HL-60 (cell line): ENCODE measurements around the gene RILPL2.
"Not testable (repeated sequence)": the region's sequence is repeated elsewhere in the genome, so short reads cannot be mapped to it uniquely, and the experiment has no call there.

ENCODE experiments used
- DNase-seq, 2 experiments: peaks; one replicate each; pipeline ENCODE4 v3.0.0-alpha.2; 2010 to 2020; ENCODE audit warnings: low read depth in 1 of 2, low spot score in 1 of 2
- H3K27ac ChIP-seq: fragments of 250-450 bp; sonication (Bioruptor Pico); replicated peaks from 2 replicates; pipeline ENCODE4 v1.5.1; 2020; ENCODE audit warnings: mild to moderate bottlenecking, moderate library complexity
- H3K27me3 ChIP-seq: fragments of 250-450 bp; sonication (Bioruptor Pico); 2 replicates; pipeline ENCODE4 v1.5.1; 2021; ENCODE audit warnings: mild to moderate bottlenecking, moderate library complexity; ENCODE audit not compliant: insufficient read depth, poor library complexity, severe bottlenecking
- H3K4me3 ChIP-seq: replicated peaks from 2 replicates; pipeline ENCODE4 v1.5.1; 2011; ENCODE audit warnings: mild to moderate bottlenecking, control low read depth, low read length; ENCODE audit not compliant: insufficient read depth
- CTCF ChIP-seq: IDR thresholded peaks from one replicate; pipeline ENCODE4 v1.5.1; 2011; ENCODE audit warnings: low read length, control low read depth, inconsistent platforms; ENCODE audit not compliant: insufficient read depth
- GABPA ChIP-seq: IDR thresholded peaks from 2 replicates; pipeline ENCODE4 v1.6.1; 2012; ENCODE audit warnings: low read depth
- POLR2AphosphoS5 ChIP-seq: IDR thresholded peaks from 2 replicates; pipeline ENCODE4 v1.6.1; 2012; ENCODE audit warnings: low read depth
- REST ChIP-seq: IDR thresholded peaks from 2 replicates; pipeline ENCODE4 v1.6.1; 2012; ENCODE audit warnings: low read depth; ENCODE audit not compliant: insufficient replicate concordance
- SPI1 ChIP-seq: IDR thresholded peaks from 2 replicates; pipeline ENCODE4 v1.6.1; 2012; ENCODE audit warnings: low read depth, mild to moderate bottlenecking, borderline replicate concordance

Gene RILPL2

GRCh38 chr12:123388951-123389559 is 47.4 kb downstream of the RILPL2 start:
- H3K27ac ChIP-seq, result no peak overlapping the region
- TF ChIP-seq GABPA (no peak), REST (no peak), CTCF (no peak), POLR2AphosphoS5 (no peak), SPI1 (no peak)
- peak overlapping the region; percentile 64 for H3K4me3 ChIP-seq
- H3K27me3 ChIP-seq, result no peaks in the 10 kb centered on the region
- no peak for DNase-seq

GRCh38 chr12:123388177-123388950 is 48.1 kb downstream of the RILPL2 start:
- Histone ChIP-seq H3K27me3 (no peaks in the 10 kb centered on the region), H3K27ac (peak overlapping the region; percentile 75), H3K4me3 (peak overlapping the region; percentile 54)
- TF ChIP-seq CTCF, result no peak
- 0 out of 2 replicates have a peak, but pooled peaks have one; percentile 22 for TF ChIP-seq POLR2AphosphoS5
- DNase-seq, result peak in 1 of 2 experiments; percentile 70

- DNase-seq, result no peak
- Histone ChIP-seq H3K27me3 (no peaks in the 10 kb centered on the region), H3K4me3 (peak overlapping the region; percentile 54), H3K27ac (peak overlapping the region; percentile 75)
- no peak for TF ChIP-seq POLR2AphosphoS5
- TF ChIP-seq CTCF, result no peak
- no peak for TF ChIP-seq GABPA
- TF ChIP-seq SPI1, result no peak
- TF ChIP-seq REST, result no peak
Observed at GRCh38 chr12:123387508-123388176, 48.8 kb downstream of the RILPL2 start.

GRCh38 chr12:123385536-123385935 is 50.9 kb downstream of the RILPL2 start:
- not testable (repeated sequence) for DNase-seq, H3K4me3 ChIP-seq, H3K27ac ChIP-seq, H3K27me3 ChIP-seq
